HG03520 (cell line): ENCODE measurements around the gene C15orf40.
A peak's percentile ranks its signal among the peaks of the same experiment; 100 is the strongest.
"Not testable (repeated sequence)": the region's sequence is repeated elsewhere in the genome, so short reads cannot be mapped to it uniquely, and the experiment has no call there.

Experiments used
- ATAC-seq: cut with Tn5 transposase; IDR thresholded peaks from one replicate; pipeline ENCODE4 v1.9.1; 2021; ENCODE audit warnings: mild to moderate bottlenecking, moderate library complexity; ENCODE audit not compliant: unreplicated experiment

Gene C15orf40

DNA sequence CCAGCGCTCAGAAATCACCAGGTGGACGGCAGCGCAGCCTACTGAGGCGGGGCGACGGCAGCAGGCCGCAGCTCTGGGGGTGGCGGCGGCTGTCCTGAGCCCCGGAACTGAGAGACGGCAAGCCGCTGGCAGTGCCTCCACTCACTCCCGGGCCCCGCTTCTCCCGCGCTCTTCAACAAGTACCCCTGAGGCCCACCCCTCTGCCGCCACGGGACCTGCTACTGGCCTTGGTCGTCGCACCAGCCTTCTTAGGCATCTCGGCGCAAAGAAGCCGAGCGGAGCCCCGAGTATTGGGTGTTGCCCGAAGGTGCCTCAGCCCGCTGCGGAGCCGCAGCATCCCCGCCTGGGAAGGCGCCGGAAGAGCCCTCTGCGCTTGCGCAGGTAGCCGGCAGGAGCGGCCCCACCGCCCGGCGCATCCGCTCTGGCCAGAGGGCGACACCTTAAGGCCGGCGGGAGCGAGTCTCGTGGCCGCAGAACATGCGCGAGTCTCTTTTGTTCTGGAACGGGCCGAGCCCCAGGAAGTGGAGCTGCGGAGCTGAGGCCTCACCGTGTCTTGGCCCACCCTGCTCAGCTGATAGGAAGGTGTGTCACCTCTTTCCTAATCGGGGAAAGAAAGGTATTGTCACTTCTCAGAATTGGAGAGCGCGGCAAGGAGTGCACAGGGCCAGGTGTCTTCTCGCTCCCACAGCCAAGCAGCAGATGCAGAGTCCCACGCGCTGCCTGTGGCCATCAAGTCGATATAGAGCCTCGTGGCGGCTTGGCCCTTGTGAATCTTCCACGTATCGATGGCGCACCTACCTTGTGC, at the start of gene C15orf40:
TSS of gene C15orf40 (minus strand) at position 369 of the 805 bp plus-strand sequence. CDS start at position 337, 32 bp downstream.
- ATAC-seq = peak; percentile 84

DNA sequence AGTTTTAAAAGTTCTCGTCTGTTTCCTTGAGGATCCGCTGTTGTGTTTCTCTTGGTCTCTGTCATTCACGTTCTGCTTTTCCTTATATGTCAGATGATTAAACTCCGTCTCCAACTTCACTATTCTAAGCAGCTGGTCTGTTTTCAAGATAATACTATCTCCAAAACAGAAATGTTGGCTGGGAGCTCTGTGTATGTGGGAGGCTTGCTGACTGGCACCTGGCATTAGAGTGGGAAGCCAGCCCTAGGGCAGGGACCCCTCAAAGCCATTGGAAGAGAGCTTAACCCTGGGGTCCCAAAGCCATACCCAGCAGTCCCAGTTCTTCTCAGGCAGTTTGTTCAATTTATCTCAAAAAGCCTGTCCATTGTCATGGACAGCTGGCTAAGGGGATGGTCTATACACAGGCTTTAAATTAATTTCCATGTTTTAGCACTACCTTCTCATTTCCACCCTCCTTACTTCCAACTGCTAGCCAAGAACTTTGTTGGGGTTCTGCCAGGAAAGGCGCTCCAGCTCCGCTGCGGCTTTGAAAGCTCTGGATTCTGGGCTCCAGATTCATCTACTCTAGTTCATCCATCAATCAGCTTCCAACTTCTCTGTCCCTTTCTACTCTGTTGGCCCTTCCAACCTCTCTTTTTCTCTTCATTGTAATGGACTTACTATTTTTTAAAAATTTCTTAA, 46.4 kb upstream of the C15orf40 start:
- ATAC-seq = no peak

DNA sequence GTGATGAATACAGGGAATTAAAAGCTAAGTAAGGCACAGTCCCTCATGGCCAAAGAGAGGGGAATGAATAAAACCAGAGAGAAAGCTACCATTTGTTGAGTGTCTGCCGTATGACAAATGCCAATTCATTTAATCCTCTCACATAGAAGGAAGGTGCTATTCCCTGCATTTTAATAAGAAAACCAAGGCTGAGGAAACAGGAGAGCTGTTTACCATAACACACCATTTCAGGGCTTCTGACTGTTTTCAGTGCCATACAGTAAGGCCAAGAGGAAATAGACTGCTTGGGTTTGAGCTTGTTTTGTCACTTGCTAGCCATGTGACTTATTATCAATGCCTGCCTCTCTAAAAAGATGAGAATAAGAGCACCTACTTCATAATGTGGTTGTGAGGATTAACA, 45.6 kb upstream of the C15orf40 start:
- ATAC-seq = no peak

DNA sequence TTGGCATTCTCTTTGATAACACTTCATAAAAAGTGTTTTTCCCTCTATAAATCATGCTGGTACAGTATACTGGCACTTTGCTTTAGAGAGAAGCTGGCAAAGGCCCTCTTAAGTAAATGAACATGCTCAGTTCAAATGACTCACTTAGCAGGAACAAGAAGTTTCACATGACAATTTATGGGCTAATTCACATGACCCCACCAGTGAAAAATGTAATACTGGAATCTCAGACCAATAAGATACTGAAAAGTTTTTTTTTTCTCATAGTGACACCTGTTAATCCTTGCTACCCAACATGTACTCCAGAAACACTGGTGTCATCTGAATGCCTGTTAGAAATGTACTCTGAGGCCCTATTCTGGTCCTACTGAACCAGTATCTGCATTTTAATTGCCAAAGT, 41.7 kb upstream of the C15orf40 start:
- ATAC-seq = no peak

DNA sequence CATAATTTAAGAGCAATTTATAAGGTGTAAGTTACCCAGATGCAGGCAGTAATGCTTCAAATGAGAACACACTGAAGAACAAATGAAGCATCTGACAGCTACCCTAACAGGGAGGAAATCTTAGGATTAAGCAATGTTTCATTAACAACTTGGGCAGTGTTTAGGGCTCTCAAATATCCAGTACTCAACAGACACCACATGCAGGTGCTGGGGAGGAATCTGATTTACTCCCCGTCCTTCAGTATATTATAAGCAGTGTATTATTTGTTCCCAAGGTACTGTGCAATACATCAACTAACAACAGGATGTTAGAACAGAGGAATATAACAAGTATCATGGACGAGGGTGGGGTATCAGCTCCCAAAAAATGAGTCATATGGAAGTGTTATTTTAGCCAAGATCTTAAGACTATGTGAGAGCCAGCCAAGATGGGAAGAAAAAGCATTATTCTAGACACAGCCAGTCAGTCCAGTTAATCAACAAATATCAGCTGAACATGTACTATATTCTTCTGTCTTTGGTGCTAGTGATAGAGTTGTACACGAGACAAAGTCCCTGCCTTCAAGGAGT, 35.2 kb upstream of the C15orf40 start:
- no peak for ATAC-seq

DNA sequence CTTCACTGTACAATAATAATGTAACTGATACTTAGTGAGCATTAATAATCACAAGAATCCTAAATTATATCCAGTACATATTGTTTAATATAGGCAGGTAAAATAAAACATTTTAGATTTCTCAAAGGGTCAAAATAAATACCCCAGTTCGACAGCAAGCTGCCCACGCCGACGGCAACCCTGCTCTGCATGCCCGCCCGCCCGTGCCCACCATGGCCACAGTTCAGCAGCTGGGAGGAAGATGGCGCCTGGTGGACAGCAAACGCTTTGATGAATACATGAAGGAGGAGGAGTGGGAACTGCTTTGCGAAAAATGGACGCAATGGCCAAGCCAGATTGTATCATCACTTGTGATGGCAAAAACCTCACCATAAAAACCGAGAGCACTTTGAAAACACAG, 32.7 kb upstream of the C15orf40 start:
- no peak for ATAC-seq

DNA sequence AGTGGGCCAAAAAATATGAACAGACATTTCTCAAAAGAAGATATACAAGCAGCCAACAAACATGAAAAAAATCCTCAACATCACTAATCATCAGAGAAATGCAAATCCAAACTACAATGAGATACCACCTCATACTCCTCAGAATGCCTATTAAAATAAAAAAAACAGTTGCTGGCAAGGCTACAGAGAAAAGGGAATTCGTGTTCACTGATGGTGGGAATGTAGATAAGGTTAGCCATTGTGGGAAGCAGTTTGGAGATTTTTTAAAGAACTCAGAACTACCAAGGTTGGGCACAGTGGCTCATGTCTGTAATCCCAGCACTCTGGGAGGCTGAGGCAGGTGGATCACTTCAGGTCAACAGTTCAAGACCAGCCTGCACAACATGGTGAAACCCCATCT, 27.8 kb upstream of the C15orf40 start:
- ATAC-seq = no peak

DNA sequence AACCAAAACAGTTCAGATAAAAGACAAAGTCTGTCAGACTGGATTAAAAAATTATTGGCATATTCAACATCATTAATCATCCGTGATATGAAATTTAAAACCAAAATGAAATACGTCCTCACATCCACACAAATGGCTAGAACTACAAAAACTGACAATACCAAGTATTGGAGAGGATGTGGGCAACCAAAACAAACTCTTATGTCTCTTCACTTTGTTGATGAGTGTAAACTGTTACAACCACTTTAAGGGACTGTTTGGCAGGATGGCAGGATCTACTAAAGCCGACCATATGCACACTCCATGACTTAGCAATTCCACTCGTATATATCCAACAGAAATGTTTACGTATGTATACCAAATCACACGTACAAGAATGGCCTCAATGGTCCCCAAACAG, 24.8 kb upstream of the C15orf40 start:
- no peak for ATAC-seq

DNA sequence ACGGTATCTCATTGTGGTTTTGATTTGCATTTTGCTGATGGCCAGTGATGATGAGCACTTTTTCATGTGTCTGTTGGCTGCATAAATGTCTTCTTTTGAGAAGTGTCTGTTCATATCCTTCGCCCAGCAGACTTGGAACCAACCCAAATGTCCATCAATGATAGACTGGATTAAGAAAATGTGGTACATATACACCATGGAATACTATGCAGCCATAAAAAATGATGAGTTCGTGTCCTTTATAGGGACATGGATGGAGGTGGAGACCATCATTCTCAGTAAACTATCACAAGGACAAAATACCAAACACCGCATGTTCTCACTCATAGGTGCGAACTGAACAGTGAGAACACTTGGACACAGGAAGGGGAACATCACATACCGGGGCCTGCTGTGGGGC, 19.8 kb upstream of the C15orf40 start:
- not testable (repeated sequence) for ATAC-seq

DNA sequence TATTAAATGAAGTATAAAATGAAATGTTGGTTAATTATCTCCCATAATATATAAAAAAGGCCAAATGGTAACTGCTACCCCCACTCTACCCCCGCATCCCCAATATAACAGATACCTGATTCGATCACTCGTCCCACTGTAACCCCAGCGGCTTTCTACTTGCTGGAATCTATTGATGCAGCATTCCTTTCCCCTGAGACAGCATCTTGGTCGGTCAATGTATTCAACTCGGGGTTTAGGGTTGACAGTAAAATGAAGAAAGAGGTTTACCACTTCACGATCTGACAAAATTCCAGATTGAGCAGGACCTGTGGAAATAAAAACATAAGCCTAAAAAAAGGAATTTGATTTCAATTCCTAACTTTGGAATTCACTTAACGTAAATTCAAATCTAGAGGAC, 18.6 kb upstream of the C15orf40 start:
- no peak for ATAC-seq

DNA sequence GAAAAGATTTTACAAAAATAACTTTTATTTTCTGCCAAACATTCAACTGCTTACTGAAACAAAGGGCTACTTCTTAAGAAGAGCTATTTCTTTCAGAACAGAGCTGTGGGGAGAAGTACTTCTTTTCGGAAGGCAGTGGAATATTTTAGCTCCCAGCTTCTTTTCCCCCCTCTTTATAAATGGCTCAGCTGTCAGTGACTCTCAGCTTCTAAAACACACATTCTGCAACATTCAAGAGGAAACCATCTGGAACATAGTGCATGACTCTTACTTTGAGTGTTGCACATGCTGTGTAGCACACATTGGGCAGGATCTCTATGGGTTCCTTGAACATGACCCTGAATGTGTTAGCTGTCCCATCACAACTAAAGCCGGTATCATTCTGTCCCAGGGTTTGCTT, 7.0 kb upstream of the C15orf40 start:
- no peak for ATAC-seq

DNA sequence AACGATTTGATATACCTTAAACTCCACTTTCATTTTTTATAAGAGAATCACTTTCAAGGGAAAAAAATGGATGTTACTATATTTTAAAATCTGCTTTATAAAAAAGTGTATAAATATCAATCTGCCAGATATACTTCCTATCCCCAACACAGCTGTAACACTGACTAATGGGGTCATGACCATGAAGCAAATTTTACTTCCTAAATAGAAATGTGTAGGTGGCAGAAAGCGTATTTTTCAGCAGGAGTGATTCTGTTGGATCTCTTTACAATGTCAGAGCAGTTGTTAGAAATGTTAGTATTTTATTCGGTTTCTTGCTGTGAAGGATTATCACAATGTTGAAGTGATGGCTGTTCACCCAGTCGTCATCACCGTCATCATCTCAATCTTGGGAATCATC, 5.5 kb upstream of the C15orf40 start:
- no peak for ATAC-seq

DNA sequence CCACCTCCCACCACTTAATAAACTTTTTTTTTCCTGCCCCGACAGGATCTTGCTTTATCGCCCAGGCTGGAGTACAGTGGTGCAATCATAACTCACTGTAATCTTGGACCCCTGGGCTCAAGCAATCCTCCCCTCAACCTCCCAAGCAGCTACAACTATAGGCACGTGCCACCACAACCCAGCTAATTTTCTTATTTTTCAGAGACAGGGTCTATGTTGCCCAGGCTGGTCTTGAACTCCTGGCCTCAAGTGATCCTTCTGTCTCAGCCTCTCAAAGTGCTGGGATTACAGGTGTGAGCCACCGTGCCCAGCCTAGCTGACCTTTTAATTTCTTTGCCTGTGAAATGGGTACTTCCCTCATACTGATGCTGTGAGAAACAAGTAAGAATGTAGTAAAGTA, 3.9 kb upstream of the C15orf40 start:
- ATAC-seq = no peak

DNA sequence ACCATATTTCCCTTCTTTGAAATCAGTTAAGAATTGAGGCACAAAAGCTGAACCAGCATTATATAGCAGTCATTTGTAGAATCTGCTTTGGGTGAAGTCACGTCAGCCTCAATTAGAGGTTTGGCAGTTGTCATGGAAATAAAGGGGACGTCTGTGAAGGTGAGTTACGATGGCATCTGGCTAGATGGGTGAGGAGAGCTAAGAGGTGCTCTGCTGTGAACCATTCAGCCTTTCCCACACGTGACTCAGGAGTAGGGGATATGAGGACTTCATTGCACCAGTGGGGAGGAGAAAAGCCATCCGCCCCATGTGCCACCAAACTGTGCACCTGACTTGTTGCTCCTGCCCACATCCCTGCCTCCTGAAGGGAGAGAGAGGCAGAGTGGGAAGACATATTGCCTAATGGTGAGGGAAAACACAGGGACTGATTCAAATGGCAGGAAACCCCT, 2.8 kb upstream of the C15orf40 start:
- ATAC-seq = no peak

DNA sequence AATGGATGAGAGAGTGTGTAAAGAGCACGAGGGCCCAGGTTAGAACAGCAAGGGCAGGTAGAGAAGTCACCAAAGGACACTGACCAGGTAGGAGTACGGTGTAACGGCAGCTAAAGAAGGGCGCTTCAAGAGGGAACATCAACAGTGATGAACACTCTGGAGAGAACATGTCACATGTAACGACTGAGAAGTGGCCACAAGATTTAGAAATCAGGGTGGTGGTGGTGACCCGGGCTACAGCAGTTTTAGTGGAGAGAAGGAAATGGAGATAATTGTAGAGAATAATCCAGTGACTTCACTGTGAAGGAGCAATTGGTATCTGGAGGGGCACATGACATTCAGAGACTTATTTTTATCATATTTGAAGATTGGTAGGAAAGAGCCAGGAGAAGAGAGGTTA, 1.2 kb upstream of the C15orf40 start:
- ATAC-seq = no peak

DNA sequence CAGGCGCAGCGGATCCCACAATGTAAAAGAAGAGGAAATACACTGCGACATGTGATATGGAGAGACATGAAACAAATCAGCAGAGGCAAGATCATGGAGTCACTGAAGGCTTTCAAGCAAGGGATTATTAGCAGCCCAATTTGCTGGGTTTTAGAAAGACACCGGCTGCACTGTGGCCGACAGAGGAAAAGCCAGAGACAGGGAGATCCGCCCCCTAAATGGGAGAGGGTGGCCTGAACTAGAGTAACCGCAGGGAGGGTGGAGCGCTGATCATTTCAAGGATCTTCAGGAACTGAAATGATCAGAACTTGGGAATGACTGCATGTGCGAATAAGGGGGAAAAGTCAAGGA, 612 bp upstream of the C15orf40 start:
- no peak for ATAC-seq

DNA sequence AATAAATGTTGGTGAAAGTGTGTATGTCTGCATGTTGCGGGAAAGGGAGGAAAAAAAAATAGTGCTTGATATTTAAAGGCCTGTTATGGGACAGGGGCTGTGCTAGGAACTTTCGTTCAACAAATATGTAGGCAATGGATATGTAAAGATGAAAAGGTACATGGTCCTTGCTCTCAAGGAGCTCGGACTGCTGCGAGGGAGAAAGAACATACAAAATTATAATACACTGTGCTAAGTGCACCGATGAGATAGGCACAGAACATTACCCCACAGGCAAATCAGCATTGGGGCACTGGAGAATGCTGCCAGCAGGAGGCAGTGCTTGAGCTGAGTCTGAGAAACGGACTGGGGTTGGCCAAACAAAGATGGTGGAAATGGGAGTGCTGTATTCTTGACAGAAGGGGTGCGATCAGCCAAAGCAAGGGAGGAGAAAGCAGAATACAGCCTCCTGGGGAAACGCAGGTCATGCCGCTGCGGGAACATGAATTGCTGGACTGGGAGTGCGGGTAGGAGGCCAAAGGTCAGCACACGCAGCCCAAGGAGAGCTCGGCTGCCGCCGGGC, 649 bp downstream of the C15orf40 start:
- ATAC-seq = peak; percentile 46

DNA sequence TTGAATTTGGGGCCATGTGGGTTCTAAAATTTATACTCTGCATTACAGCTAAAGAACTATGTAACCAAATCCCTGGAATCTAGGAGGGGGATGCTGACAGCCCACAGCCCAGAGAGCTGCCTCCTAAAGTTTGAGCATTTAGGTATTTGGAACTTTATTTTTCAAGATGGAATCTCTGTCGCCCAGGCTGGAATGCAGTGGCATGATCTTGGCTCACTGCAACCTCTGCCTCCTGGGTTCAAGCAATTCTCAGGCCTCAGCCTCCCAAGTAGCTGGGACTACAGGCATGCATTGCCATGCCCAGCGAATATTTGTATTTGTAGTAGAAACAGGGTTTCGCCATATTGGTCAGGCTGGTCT, 10.8 kb downstream of the C15orf40 start:
- ATAC-seq = not testable (repeated sequence)

DNA sequence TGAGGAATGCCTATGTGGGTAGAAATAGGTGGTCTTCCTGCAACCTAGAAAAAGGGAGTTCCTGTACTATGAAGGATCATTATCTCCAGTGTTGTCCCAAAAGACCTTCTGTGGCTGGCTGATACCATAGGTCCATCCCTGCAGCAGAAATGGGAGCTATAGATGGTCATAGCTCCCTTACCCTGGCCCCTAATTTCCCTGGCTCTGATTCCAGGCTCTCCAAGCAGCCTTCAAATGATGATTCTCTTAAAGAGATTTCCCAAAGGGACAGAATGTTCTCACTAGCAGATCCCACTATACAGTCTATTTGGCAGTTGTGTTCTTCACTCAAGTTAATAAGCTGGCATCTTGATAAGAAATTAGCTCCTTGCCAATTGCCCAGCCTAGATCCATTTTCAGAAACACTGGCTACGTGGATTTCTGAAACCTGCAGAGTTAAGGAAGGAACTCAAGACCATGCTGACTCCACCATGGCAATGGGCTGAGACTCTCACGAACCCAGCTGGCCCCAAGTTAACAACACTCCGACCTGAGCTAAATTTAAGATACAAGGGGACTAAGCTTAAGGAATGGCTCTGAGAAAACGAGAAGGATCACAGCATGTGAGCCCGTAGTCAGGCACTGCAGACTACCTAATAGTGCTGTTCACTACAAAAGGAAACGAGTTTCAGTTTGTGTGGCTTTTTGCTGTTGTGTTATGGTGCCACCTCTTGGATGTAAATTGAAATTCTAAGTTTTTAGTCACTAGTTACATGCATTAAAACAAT, 11.4 kb downstream of the C15orf40 start:
- peak; percentile 77 for ATAC-seq

DNA sequence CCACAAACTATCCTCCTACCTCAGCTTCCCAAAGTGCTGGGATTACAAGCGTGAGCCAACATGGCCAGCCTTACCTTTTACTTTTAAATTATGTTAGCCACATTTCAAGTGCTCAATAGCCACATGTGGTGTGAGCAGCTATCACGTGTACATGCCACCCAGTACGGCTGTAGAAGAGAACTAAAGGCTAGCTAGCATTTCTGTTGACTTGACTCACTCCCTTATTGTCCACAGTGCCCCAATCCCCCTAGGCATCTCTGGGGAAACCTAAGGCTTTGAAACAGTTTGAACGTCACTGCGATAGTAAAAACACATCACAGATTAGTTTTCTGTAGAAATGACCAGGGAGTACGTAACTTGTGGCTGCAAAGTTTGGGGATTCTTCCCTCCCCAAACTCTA, 12.0 kb downstream of the C15orf40 start:
- ATAC-seq = no peak

DNA sequence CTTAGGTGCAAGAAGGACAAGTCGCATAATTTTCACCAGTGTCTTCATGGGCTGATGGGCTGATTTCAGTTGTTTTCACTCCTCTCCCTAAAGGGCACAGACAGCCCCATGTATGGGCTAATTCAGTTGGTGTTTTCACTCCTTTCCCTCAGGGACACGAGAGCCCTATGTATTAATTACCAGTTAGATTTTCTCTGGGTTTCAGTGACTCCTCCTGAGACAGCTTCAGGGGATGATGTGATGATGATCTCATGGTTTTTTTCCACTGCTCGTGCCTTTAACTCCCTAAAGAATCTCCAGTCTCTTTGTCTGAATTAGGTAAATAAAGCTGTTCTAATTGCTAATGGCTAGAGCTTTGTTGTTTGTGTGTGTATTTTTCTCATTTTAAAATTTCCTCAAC, 15.5 kb downstream of the C15orf40 start:
- ATAC-seq = no peak
